OCI-LY3 (cell line): Measurements from ENCODE around the gene FSTL4.

ENCODE experiments used
- H2AFZ ChIP-seq: fragments of 200-600, 300-600 bp; shearing (Covaris generic); 2 replicates; pipeline ENCODE4 v1.6.0; 2014; ENCODE audit warnings: antibody characterized with exemption, low read depth, low read length
- H3K27ac ChIP-seq: fragments of 200-600, 300-600 bp; sonication (generic); 2 replicates; pipeline ENCODE4 v1.5.1; 2014; ENCODE audit warnings: mild to moderate bottlenecking, low read length, moderate library complexity, mixed read lengths
- H3K27me3 ChIP-seq: fragments of 200-600, 300-600 bp; sonication (generic); 2 replicates; pipeline ENCODE4 v1.6.1; 2014; ENCODE audit warnings: low read depth, low read length, mixed read lengths
- H3K36me3 ChIP-seq: fragments of 200-600, 300-600 bp; sonication (generic); replicated peaks from 2 replicates; pipeline ENCODE3; 2014; ENCODE audit warnings: low read depth, low read length, mixed read lengths
- H3K4me1 ChIP-seq: fragments of 300-600, 200-600 bp; sonication (generic); 2 replicates; pipeline ENCODE4 v1.6.1; 2014; ENCODE audit warnings: low read length, mixed read lengths
- H3K4me2 ChIP-seq: fragments of 200-600, 300-600 bp; sonication (generic); 2 replicates; pipeline ENCODE4 v1.6.1; 2014; ENCODE audit warnings: low read length, mixed read lengths
- H3K4me3 ChIP-seq: fragments of 300-600, 200-600 bp; sonication (generic); 2 replicates; pipeline ENCODE4 v1.5.1; 2014; ENCODE audit warnings: antibody characterized with exemption, mild to moderate bottlenecking, low read length, moderate library complexity
- H3K79me2 ChIP-seq: fragments of 300-600, 200-600 bp; shearing (Covaris generic); 2 replicates; pipeline ENCODE4 v1.6.1; 2014; ENCODE audit warnings: mild to moderate bottlenecking, low read length, mixed read lengths
- H3K9ac ChIP-seq: fragments of 300-600, 200-600 bp; shearing (Covaris generic); 2 replicates; pipeline ENCODE4 v1.6.0; 2014; ENCODE audit warnings: mild to moderate bottlenecking, low read length, moderate library complexity
- H3K9me3 ChIP-seq: fragments of 200-600, 300-600 bp; shearing (Covaris generic); 2 replicates; pipeline ENCODE4 v1.6.1; 2014; ENCODE audit warnings: low read length, mixed read lengths; ENCODE audit not compliant: insufficient read depth
- H4K20me1 ChIP-seq: fragments of 200-600, 300-600 bp; sonication (generic); 2 replicates; pipeline ENCODE4 v1.6.1; 2016; ENCODE audit warnings: low read length, mixed read lengths; ENCODE audit not compliant: insufficient read depth
- EZH2phosphoT487 ChIP-seq: fragments of 200-600 bp; shearing (Covaris generic); IDR thresholded peaks from 2 replicates; pipeline ENCODE4 v1.6.1; 2018; ENCODE audit warnings: antibody characterized with exemption, mixed run types, low read depth
- TF ChIP-seq, protein P1 (sequence below): fragments of 200-600, 300-600 bp; sonication (generic); IDR thresholded peaks from 2 replicates; pipeline ENCODE4 v1.5.1; 2014; ENCODE audit warnings: antibody characterized with exemption, low read length, low read depth

FSTL4 gene

GRCh38 chr5:133406208-133406976 is 205.9 kb downstream of the FSTL4 start:
- H3K27me3 ChIP-seq = no peaks in the 10 kb centered on the region
- H3K4me3 ChIP-seq = no peak overlapping the region
- no peak for TF ChIP-seq EZH2phosphoT487
- TF ChIP-seq, protein P1, sequence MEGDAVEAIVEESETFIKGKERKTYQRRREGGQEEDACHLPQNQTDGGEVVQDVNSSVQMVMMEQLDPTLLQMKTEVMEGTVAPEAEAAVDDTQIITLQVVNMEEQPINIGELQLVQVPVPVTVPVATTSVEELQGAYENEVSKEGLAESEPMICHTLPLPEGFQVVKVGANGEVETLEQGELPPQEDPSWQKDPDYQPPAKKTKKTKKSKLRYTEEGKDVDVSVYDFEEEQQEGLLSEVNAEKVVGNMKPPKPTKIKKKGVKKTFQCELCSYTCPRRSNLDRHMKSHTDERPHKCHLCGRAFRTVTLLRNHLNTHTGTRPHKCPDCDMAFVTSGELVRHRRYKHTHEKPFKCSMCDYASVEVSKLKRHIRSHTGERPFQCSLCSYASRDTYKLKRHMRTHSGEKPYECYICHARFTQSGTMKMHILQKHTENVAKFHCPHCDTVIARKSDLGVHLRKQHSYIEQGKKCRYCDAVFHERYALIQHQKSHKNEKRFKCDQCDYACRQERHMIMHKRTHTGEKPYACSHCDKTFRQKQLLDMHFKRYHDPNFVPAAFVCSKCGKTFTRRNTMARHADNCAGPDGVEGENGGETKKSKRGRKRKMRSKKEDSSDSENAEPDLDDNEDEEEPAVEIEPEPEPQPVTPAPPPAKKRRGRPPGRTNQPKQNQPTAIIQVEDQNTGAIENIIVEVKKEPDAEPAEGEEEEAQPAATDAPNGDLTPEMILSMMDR = no peak
- no peak overlapping the region for H2AFZ ChIP-seq
- H3K79me2 ChIP-seq = no peaks in the 10 kb centered on the region
- H3K9ac ChIP-seq = no peak overlapping the region
- no peak overlapping the region for H3K27ac ChIP-seq
- no peaks in the 10 kb centered on the region for H3K36me3 ChIP-seq
- H3K4me2 ChIP-seq = no peak overlapping the region
- H3K9me3 ChIP-seq = no peaks in the 10 kb centered on the region
- peaks cover 8% of the 10 kb centered on the region; the same call in 1 of the 2 replicates for H3K4me1 ChIP-seq
- H4K20me1 ChIP-seq = no peaks in the 10 kb centered on the region

- Histone ChIP-seq H3K9ac (no peak overlapping the region), H2AFZ (no peak overlapping the region), H3K27ac (no peak overlapping the region), H3K9me3 (no peaks in the 10 kb centered on the region), H3K4me3 (no peak overlapping the region), H3K27me3 (no peaks in the 10 kb centered on the region), H3K79me2 (no peaks in the 10 kb centered on the region), H3K4me2 (no peak overlapping the region), H3K36me3 (no peaks in the 10 kb centered on the region), H3K4me1 (peaks cover 8% of the 10 kb centered on the region; the same call in 1 of the 2 replicates), H4K20me1 (no peaks in the 10 kb centered on the region)
- TF ChIP-seq, protein P1 = no peak
- TF ChIP-seq EZH2phosphoT487 = no peak
Observed at GRCh38 chr5:133405275-133406034, 206.9 kb downstream of the FSTL4 start.

GRCh38 chr5:133404724-133405123 is 207.6 kb downstream of the FSTL4 start:
- Histone ChIP-seq H3K9me3 (no peaks in the 10 kb centered on the region), H3K9ac (no peak overlapping the region), H3K36me3 (no peaks in the 10 kb centered on the region), H3K27ac (no peak overlapping the region), H3K27me3 (no peaks in the 10 kb centered on the region), H4K20me1 (no peaks in the 10 kb centered on the region), H3K4me3 (no peak overlapping the region), H3K4me1 (peaks cover 13% of the 10 kb centered on the region), H3K4me2 (no peak overlapping the region), H2AFZ (no peak overlapping the region), H3K79me2 (no peaks in the 10 kb centered on the region)
- TF ChIP-seq, protein P1 = no peak
- no peak for TF ChIP-seq EZH2phosphoT487

DNA sequence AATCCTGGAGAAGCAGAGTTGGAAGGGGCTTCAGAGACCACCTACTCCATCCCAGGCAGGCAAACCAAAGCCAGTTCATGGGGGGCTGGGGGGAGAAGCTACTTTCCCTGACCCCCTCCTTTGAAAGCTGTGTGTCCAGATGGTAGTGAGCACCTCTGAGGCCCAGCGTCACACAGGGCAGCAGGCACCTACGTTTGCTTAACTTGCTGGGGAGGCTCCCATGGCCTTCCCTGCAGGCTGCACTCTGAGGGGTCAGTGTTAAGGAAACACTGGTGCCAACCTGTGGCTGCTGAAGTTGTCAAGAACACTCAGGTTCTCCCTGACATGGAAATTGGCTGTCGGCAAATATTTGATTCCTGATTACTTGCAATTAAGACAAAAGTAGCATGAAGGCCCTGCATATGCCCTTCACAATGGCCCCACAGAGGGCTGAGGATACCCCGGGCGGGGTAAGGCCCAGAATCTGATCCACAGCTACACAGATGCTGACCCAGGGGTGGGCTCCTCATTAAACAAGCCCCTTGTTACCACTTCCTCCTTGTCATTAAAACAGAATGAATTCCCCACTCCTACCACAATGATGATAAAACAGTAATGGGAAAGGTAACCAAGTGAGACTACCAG is 208.5 kb downstream of the FSTL4 start:
- Histone ChIP-seq H3K9me3 (no peaks in the 10 kb centered on the region), H3K4me3 (no peak overlapping the region), H3K36me3 (no peaks in the 10 kb centered on the region), H3K4me1 (peaks cover 21% of the 10 kb centered on the region), H4K20me1 (no peaks in the 10 kb centered on the region), H3K4me2 (no peak overlapping the region), H2AFZ (no peak overlapping the region), H3K27me3 (no peaks in the 10 kb centered on the region), H3K27ac (no peak overlapping the region), H3K9ac (no peak overlapping the region), H3K79me2 (no peaks in the 10 kb centered on the region)
- TF ChIP-seq, protein P1 = no peak
- no peak for TF ChIP-seq EZH2phosphoT487
